NCI-H2081 treated with DMSO at 0.1 percent for 48 hours (cell line): ENCODE measurements around the gene SCD.
"Not testable (repeated sequence)": the region's sequence is repeated elsewhere in the genome, so short reads cannot be mapped to it uniquely, and the experiment has no call there.

Source experiments
- DNase-seq: peaks from one replicate; lab custom pipeline; 2025; lab: John Stamatoyannopoulos, UW

Gene SCD

DNA sequence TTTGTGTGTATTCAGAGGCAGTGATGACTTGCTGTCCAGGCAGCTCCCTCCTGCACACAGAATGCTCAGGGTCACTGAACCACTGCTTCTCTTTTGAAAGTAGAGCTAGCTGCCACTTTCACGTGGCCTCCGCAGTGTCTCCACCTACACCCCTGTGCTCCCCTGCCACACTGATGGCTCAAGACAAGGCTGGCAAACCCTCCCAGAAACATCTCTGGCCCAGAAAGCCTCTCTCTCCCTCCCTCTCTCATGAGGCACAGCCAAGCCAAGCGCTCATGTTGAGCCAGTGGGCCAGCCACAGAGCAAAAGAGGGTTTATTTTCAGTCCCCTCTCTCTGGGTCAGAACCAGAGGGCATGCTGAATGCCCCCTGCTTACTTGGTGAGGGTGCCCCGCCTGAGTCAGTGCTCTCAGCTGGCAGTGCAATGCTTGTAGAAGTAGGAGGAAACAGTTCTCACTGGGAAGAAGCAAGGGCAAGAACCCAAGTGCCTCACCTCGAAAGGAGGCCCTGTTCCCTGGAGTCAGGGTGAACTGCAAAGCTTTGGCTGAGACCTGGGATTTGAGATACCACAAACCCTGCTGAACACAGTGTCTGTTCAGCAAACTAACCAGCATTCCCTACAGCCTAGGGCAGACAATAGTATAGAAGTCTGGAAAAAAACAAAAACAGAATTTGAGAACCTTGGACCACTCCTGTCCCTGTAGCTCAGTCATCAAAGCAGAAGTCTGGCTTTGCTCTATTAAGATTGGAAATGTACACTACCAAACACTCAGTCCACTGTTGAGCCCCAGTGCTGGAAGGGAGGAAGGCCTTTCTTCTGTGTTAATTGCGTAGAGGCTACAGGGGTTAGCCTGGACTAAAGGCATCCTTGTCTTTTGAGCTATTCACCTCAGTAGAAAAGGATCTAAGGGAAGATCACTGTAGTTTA lies 15.8 kb downstream of the SCD start:
- DNase-seq = no peak

DNA sequence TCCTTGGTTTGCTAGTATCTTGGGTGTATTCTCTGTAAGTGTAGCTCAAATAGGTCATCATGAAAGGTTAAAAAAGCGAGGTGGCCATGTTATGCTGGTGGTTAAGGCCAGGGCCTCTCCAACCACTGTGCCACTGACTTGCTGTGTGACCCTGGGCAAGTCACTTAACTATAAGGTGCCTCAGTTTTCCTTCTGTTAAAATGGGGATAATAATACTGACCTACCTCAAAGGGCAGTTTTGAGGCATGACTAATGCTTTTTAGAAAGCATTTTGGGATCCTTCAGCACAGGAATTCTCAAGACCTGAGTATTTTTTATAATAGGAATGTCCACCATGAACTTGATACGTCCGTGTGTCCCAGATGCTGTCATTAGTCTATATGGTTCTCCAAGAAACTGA lies 17.1 kb downstream of the SCD start:
- DNase-seq = no peak

DNA sequence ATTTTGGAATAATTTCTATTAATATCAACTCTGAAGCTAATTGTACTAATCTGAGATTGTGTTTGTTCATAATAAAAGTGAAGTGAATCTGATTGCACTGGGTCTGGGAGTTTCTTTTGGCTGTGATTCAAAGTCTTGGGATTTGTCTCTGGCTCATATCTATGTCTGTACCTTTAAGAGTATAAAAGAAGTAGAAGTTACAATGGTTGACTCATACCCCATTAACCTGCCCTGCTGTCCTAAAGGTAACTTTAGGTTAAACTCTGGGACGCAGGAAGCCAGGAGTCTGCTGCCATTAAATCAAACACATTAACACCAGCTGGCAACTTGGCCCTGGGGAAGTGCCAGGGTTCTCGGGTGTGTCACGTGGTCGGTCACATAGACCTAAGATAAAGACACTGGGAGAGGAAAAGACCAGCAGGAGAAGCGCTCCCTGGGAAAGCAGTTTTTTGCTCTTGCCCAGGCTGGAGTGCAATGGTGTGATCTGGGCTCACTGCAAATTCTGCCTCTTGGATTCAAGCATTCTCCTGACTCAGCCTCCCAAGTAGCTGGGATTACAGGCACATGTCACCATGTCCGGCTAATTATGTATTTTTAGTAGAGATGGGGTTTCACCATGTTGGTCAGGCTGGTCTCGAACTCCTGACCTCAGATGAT lies 17.8 kb downstream of the SCD start:
- DNase-seq = peak; percentile 27

DNA sequence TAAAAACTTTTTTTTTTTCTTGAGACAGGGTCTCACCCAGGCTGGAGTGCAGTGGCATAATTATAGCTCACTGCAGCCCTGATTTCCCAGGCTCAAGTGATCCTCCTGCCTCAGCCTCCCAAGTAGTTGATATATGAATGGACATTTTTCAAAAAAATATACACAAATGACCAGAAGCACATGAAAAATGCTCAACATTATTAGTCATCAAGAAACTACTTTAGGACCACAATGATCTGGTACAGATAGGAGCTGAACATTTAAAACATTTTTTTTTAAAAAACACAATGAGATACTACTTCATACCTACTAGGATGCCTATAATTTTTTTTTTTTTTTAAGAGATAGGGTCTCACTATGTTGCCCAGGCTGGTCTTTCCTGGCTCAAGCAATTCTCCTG lies 21.7 kb downstream of the SCD start:
- DNase-seq = no peak

- no peak for DNase-seq
Measured at GRCh38 chr10:100370714-100371481, 23.9 kb downstream of the SCD start.

DNA sequence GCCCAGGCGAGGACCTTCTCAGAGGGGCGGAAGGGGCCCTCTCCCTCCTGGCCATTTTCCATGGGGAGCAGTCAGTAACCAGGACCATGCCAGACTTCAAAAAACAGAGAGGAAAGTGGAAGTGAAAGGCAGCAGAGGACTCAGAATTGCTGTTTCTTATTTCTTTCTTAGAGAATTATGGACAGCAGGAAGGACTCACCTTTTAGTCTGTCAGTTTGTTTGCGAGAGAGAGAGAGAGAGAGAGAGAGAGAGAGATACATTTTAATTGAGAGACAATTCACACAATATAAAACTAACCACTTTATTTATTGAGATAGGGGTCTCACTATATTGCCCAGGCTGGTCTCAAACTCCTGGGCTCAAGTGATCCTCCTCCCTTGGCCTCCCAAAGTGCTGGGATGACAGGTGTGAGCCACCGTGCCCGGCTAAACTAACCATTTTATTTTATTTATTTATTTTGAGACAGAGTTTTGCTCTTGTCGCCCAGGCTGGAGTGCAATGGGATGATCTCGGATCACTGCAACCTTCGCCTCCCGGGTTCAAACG lies 24.5 kb downstream of the SCD start:
- DNase-seq = no peak

DNA sequence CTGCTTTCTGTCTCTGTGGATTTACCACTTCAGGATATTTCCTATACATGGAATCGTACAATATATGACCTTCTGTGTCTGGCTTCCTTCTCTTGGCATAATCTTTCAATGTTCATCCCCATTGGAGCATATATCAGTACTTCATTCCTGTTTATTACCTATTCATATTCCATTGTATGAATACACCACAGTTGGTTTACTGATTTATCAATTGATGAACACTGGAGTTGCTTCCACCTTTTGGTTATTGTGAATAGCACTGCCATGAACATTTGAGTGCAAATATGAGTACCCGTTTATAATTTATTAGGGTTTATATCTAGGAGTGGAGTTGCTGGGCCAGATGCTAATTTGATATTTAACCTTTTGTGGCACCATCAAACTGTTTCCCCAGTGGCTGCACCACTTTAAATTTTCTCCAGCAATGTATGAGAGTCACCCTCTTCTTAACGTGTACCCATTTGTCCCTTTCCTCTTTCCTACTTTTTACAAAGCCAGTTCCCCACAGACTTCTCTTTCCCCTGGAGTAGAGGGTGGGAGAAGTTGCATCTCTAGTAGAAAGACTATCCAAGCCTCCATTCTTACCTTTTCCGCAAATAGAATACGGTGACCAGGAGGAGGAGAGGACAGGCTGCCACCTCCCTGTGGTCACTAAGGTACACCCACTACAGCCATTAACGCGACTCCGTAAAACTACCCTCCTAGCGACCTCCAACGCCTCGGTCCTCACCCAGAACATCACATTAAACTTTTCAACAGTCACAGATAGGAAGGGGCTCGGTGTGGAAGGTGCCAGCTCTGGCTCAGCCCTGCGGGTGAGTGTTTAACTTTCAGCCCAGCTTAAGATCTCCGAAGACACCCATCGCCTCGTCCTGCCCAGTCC lies 25.6 kb downstream of the SCD start:
- DNase-seq = no peak

DNA sequence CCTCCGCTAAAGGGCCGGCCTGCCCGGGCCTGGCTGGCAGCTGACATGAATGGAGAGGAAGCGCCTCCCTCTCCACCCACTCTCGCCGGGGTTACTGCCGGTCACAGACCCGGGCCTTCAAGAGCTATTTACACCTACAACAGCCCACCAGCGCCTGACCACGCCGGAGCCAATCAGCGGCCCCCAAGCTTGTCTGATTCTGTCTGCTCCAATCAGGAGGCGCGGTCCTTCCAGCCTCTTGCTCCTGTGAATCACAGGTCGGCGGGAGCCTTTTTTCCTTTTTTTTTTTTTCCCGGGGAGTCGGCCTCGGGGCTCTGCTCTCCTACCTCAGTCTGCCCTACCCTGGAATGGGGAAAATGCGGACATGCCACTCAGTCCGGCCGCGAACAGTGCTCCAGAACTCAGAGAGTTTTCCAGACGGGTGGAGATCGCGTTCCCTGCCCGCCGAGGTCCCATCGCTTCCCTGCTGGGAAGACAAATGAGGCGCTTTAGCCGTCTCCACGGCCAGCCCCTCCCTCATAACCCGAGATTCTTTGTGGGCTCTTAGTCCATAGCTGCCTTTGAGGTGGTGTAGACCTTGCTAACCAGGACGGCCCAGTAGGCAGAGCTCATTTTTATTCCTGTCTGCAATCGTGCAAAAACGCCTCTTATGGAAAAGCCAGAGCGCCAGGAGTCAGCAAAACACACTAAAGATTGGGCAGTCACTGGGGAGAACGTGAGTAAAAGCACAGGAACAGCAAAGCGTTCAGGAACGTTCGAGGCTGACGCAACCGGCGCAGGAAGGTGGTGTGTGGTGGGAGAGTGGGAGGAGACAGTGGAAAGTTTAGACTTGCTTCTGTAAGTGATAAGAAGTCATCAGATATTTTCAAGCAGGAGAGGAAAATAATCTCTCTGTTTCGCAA lies 26.5 kb downstream of the SCD start:
- DNase-seq = peak; percentile 54

- no peak for DNase-seq
Measured at GRCh38 chr10:100374200-100374655, 27.2 kb downstream of the SCD start.

GRCh38 chr10:100374677-100375353 lies 27.8 kb downstream of the SCD start:
- DNase-seq = not testable (repeated sequence)

DNA sequence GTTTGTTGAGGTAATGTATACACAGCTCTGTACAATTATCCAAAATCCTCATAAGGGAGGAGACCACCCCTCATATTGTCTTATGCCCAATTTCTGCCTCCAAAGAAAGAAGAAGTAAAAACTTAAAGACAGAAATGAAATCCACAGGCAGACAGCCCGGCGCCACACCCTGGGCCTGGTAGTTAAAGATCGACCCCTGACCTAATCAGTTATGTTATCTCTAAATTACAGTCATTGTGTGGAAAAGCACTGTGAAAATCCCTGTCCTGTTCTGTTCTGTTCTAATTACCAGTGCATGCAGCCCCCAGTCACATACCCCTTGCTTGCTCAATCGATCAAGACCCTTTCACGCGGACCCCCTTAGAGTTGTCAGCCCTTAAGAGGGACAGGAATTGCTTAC lies 29.6 kb downstream of the SCD start:
- not testable (repeated sequence) for DNase-seq

DNA sequence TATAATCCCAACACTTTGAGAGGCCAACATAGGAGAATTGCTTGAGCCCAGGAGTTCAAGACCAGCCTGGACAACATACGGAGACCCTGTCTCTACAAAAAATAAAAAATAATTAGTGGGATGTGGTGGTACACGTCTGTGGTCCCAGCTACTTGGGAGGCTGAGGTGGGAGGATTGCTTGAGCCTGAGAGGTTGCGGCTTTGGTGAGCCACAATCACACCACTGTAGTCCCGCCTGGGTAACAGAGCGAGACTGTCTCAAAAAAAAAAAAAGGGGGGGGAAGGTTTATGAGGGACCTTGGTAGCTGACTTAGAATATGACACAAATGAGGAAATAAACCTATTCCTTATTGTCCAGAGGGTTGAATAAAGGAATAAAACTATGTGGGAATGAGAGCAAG lies 30.8 kb downstream of the SCD start:
- no peak for DNase-seq

DNA sequence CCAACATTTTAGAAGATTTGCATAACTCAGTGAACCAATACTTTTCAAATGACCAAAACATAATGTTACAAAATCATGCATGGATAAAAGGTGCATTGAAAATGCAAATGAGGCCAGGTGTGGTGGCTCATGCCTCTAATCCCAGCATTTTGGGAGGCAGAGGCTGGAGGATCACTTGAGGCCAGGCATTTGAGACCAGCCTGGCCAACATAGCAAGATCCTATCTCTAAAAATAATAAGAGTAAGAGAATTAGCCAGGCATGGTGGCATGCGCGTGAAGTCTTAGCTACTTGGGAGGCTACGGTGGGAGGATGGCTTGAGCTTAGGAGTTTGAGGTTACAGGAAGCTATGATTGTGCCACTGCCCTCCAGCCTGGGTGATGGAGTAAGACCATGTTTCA lies 33.4 kb downstream of the SCD start:
- DNase-seq = no peak

GRCh38 chr10:100382553-100382952 lies 35.5 kb downstream of the SCD start:
- no peak for DNase-seq

- no peak for DNase-seq
Measured at GRCh38 chr10:100383251-100383650, 36.2 kb downstream of the SCD start.

DNA sequence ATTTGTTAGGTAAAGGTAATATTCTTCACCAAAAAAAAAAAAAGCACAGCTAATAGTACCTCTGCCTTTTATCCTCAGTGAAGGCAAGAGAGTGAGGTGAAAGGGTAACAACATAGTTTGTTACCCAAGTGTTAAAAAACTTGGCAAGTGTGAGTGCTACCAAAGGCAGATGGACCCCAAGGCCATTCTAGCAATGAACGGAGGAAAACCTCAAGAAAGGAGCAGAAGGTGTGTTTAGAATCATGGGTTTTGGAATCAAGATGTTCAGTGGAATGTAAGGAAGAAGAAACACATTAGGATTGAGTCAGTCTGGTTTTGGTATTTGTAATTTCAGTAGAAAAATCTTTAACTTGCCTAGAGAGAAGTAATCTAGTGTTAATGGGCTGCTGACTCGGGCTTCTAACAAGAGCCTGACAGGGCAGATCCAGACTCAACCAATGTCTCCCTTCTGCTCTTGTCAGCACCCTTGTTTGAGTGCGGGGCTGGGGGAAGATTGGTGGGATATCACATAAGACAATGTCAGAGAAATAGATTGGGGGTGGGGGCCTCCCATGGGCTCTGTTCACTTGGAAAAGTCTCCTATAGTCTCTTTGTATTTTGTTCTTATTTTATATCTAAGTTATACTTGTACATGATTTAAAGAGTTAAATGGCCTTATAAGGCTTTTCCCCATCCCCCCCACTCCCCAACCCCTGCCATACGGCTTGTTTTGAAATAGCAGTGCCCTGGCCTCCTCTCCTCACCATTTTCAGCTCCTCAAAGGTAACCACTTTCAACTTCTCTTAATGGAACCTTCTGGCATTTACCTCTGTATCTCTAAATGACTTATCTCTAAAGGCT lies 44.4 kb downstream of the SCD start:
- DNase-seq = no peak

- no peak for DNase-seq
Measured at GRCh38 chr10:100392686-100393003, 45.6 kb downstream of the SCD start.

GRCh38 chr10:100395626-100396025 lies 48.6 kb downstream of the SCD start:
- DNase-seq = no peak

- DNase-seq = no peak
Measured at GRCh38 chr10:100396605-100397004, 49.6 kb downstream of the SCD start.
